HCT116 (cell line): ENCODE measurements around the gene FRAT2. TPM values are rescaled to one million over a fixed set of nuclear protein-coding genes. Genes with fewer than 3 reads are reported as not detected.

Experiments
- ATAC-seq: fragments of 200-7000 bp; cut with Tn5 transposase; 2 replicates; pipeline ENCODE4 v1.9.1; 2020; ENCODE audit warnings: mild to moderate bottlenecking, moderate library complexity
- BruUV-seq: library from RNA; stranded (reverse); fragments of 400-500 nt; replicated peaks from 2 replicates; lab custom pipeline; 2021; lab: Mats Ljungman, UMichigan
- CTCF ChIA-PET: fragments of 300-600 bp; sonication (Branson Sonifier 250); formaldehyde crosslinking; loops from one replicate; lab custom pipeline; 2021; ENCODE audit warnings: antibody characterized with exemption; lab: Charles Lee
- POLR2A ChIA-PET: fragments of 300-600, 350-600 bp; sonication (Branson Sonifier 250); formaldehyde crosslinking; loops from one replicate; lab custom pipeline; 2021; ENCODE audit warnings: antibody characterized with exemption; lab: Charles Lee
- RAD21 ChIA-PET, 2 experiments: fragments of 300-600 bp; sonication (Branson Sonifier 250); formaldehyde crosslinking; loops; one replicate each; lab custom pipeline; 2023; ENCODE audit warnings: low total read pairs in 2 of 2; ENCODE audit not compliant: uncharacterized antibody in 2 of 2, unreplicated experiment in 2 of 2, low non-redundant PET in 1 of 2; lab: Charles Lee
- DNase-seq: peaks from one replicate; pipeline ENCODE4 v3.0.0-alpha.2; 2010; ENCODE audit warnings: low read depth, low spot score
- H2AFZ ChIP-seq: fragments of 200-600 bp; shearing (Covaris generic), sonication (generic); 2 replicates; pipeline ENCODE4 v1.6.1; 2017; ENCODE audit warnings: low read depth, mixed run types, mixed read lengths, antibody characterized with exemption, low read length; ENCODE audit not compliant: poor library complexity, severe bottlenecking
- H3K27ac ChIP-seq: 2 replicates; pipeline ENCODE4 v1.5.1; 2012; ENCODE audit warnings: low read depth, low read length
- H3K27me3 ChIP-seq: fragments of 200-600 bp; sonication (generic); 2 replicates; pipeline ENCODE4 v1.6.1; 2016; ENCODE audit warnings: mixed run types, low read length, mixed read lengths; ENCODE audit not compliant: insufficient read depth
- H3K36me3 ChIP-seq, 2 experiments: fragments of 200-500 bp in 1 of 2; fragments of 200-600 bp in 1 of 2; sonication (Bioruptor generic) in 1 of 2; sonication (generic) in 1 of 2; 2 replicates each; pipeline versions ENCODE4 v1.5.1 to v1.6.1; 2014 to 2016; ENCODE audit warnings: low read length in 2 of 2, inconsistent platforms in 1 of 2, mixed read lengths in 1 of 2, mixed run types in 1 of 2; ENCODE audit not compliant: insufficient read depth in 2 of 2, control insufficient read depth in 1 of 2
- H3K4me1 ChIP-seq, 2 experiments: fragments of 200-600 bp in 1 of 2; sonication (generic) in 1 of 2; 2 replicates each; pipeline versions ENCODE4 v1.5.1 to v1.6.1; 2012 to 2017; ENCODE audit warnings: low read length in 2 of 2, inconsistent platforms in 1 of 2, mild to moderate bottlenecking in 1 of 2, mixed read lengths in 1 of 2, mixed run types in 1 of 2, moderate library complexity in 1 of 2; ENCODE audit not compliant: insufficient read depth in 2 of 2, control insufficient read depth in 1 of 2
- H3K4me2 ChIP-seq: fragments of 200-600 bp; sonication (generic); 2 replicates; pipeline ENCODE4 v1.6.1; 2017; ENCODE audit warnings: mixed run types, low read length, mixed read lengths
- H3K4me3 ChIP-seq, 2 experiments: fragments of 200-600 bp in 1 of 2; sonication (generic) in 1 of 2; replicated peaks in 1 of 2; 2 replicates each; pipeline ENCODE4 v1.5.1; 2011 to 2016; ENCODE audit warnings: low read length in 2 of 2, control low read depth in 1 of 2, low read depth in 1 of 2, mild to moderate bottlenecking in 1 of 2, mixed read lengths in 1 of 2, mixed run types in 1 of 2
- H3K79me2 ChIP-seq: fragments of 200-600 bp; sonication (generic); 2 replicates; pipeline ENCODE4 v1.6.1; 2017; ENCODE audit warnings: mild to moderate bottlenecking, mixed run types, low read length, moderate library complexity, mixed read lengths; ENCODE audit not compliant: insufficient read depth
- H3K9ac ChIP-seq: fragments of 200-600 bp; sonication (generic); 2 replicates; pipeline ENCODE4 v1.6.1; 2016; ENCODE audit warnings: low read length, mixed read lengths
- H3K9me2 ChIP-seq: fragments of 200-600 bp; sonication (generic), shearing (Covaris generic); 2 replicates; pipeline ENCODE4 v1.6.1; 2017; ENCODE audit warnings: mixed run types, mild to moderate bottlenecking, moderate library complexity; ENCODE audit not compliant: insufficient read depth
- H3K9me3 ChIP-seq, 2 experiments: fragments of 200-500 bp in 1 of 2; fragments of 200-600 bp in 1 of 2; sonication (Bioruptor generic) in 1 of 2; sonication (generic) in 1 of 2; 2 replicates each; pipeline ENCODE4 v1.6.1; 2014 to 2017; ENCODE audit warnings: low read length in 2 of 2, mixed read lengths in 2 of 2, inconsistent platforms in 1 of 2, low read depth in 1 of 2, mild to moderate bottlenecking in 1 of 2, mixed run types in 1 of 2, moderate library complexity in 1 of 2; ENCODE audit not compliant: control insufficient read depth in 1 of 2, insufficient read depth in 1 of 2
- H4K20me1 ChIP-seq: fragments of 200-600 bp; sonication (generic), shearing (Covaris generic); 2 replicates; pipeline ENCODE4 v1.6.1; 2017; ENCODE audit warnings: mixed run types, mild to moderate bottlenecking, moderate library complexity; ENCODE audit not compliant: insufficient read depth
- ATF3 ChIP-seq: IDR thresholded peaks from 2 replicates; pipeline ENCODE4 v1.6.1; 2012
- EZH2phosphoT487 ChIP-seq: fragments of 200-600 bp; IDR thresholded peaks from 2 replicates; pipeline ENCODE4 v1.6.1; 2018; ENCODE audit warnings: antibody characterized with exemption, borderline replicate concordance
- FOSL1 ChIP-seq: IDR thresholded peaks from 2 replicates; pipeline ENCODE4 v1.6.1; 2012; ENCODE audit warnings: low read depth
- MAX ChIP-seq: IDR thresholded peaks from 2 replicates; pipeline ENCODE4 v1.6.1; 2012
- RAD21 ChIP-seq: IDR thresholded peaks from 2 replicates; pipeline ENCODE4 v1.6.1; 2012; ENCODE audit warnings: low read depth, mild to moderate bottlenecking
- SIN3A ChIP-seq: IDR thresholded peaks from 2 replicates; pipeline ENCODE4 v1.6.1; 2012; ENCODE audit warnings: low read depth
- SRF ChIP-seq: IDR thresholded peaks from 2 replicates; pipeline ENCODE4 v1.6.1; 2012; ENCODE audit warnings: low read depth
- YY1 ChIP-seq: IDR thresholded peaks from 2 replicates; pipeline ENCODE4 v1.6.1; 2011; ENCODE audit warnings: low read length, low read depth, moderate library complexity, mild to moderate bottlenecking; ENCODE audit not compliant: insufficient replicate concordance; ENCODE audit errors: extremely low read depth
- ZNF274 ChIP-seq: fragments of 200-500 bp; sonication (Bioruptor generic); IDR thresholded peaks from 2 replicates; pipeline ENCODE4 v1.6.1; 2014; ENCODE audit warnings: mild to moderate bottlenecking, low read depth, low read length, inconsistent platforms
- intact Hi-C: fragments of 100-400 bp; cut with micrococcal nuclease; formaldehyde crosslinking; loops from 2 replicates; pipeline ENCODE4 v1.10.0; 2022
- total RNA-seq: library from RNA; stranded (reverse); gene quantifications from one replicate; pipeline ENCODE4 v1.2.1, GENCODE V29; 2021; ENCODE audit not compliant: unreplicated experiment

Gene FRAT2
- total RNA-seq, 1 experiment from 2014 or later = 10.7 TPM

DNA sequence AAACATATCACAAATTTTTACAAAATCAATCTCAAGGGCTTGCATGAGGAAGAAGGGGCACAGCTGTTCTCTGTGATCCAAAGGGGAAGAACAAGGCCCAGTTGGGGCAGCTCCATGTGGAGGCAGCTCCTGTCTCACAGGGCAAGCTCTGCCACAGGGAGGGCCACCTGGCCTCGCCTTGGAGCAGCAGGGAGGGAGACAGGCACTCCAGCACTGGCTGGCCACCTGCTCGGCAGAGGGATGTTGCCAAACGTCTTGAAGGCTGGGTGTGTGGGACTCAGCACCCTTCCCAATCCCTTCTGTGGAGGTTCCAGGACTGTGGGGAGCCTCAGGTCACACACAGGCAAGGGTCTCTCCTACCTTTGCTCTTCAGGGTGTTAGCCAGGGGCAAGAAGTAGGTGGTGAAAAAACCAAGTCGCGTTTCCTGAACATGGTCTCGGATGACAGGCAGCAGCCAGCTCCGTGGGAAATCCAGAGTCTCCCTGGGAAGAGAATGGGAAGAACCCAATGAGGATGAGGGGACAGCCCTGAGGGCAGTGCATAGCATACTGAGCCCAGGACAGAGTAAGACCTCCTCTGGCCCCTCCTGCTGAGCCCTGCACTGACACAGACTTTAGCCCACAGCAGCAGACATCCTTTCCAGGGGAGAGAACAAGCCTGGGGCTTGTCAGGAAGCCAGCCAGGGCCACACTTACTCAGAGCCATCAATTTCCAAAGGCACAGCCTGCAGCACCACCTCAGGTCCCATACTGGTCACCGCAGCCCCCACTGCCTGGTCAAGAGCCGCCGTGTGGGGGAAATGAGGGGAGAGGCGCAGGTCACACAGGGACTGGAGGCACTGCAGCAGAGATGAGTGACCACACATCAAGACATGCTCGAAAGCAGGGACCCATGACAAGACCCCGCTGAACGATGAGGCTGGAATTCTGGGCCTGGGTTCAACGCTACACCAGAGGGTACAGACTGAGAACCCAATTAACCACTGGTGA is 44.7 kb upstream of the FRAT2 start (continued):
- TF ChIP-seq SRF = no peak

GRCh38 chr10:97376413-97376812 is 41.9 kb upstream of the FRAT2 start:
- ChIA-PET POLR2A (no interaction called here), CTCF (no interaction called here), RAD21 (no interaction called here)
- no peak overlapping the region for H3K9ac ChIP-seq
- H3K4me2 ChIP-seq = no peak overlapping the region
- H2AFZ ChIP-seq = no peak overlapping the region
- TF ChIP-seq FOSL1 (no peak), EZH2phosphoT487 (no peak), ZNF274 (no peak), ATF3 (no peak), YY1 (no peak), MAX (no peak), RAD21 (no peak), SIN3A (no peak)
- H3K27me3 ChIP-seq = no peaks in the 10 kb centered on the region
- H3K36me3 ChIP-seq = peaks cover 18 to 55% of the 10 kb centered on the region in 2 experiments
- H3K4me1 ChIP-seq = no peaks in the 10 kb centered on the region
- DNase-seq = no peak
- no peak overlapping the region for H3K27ac ChIP-seq
- no TSS peak for BruUV-seq
- no peaks in the 10 kb centered on the region for H3K9me3 ChIP-seq
- intact Hi-C loops = no loop called here
- H4K20me1 ChIP-seq = no peaks in the 10 kb centered on the region
- H3K4me3 ChIP-seq = no peak overlapping the region
- H3K9me2 ChIP-seq = no peaks in the 10 kb centered on the region
- H3K79me2 ChIP-seq = no peaks in the 10 kb centered on the region
- ATAC-seq = no peak
